Central memory CD8-positive, alpha-beta T cell (primary cell): ENCODE measurements around the gene CSTB.

Experiments used
- ATAC-seq: fragments of 150-1000 bp; cut with Tn5 transposase; replicated peaks from 2 replicates; pipeline ENCODE4 v1.10.0; 2022; ENCODE audit warnings: mild to moderate bottlenecking, moderate FRiP score, moderate number of reproducible peaks; ENCODE audit not compliant: poor library complexity, severe bottlenecking; ENCODE audit errors: extremely low read depth
- DNase-seq, 2 donors: peaks; one replicate each; pipeline ENCODE4 v3.0.0; 2021; ENCODE audit warnings: low spot score in 2 of 2
- H3K27ac Mint-ChIP-seq: one replicate; pipeline ENCODE4 v1.8.0; 2022; ENCODE audit warnings: low read depth, mild to moderate bottlenecking, moderate library complexity, mixed read lengths
- H3K27me3 Mint-ChIP-seq: one replicate; pipeline ENCODE4 v1.8.0; 2022; ENCODE audit warnings: mixed read lengths
- H3K36me3 Mint-ChIP-seq: one replicate; pipeline ENCODE4 v1.8.0; 2022; ENCODE audit warnings: mild to moderate bottlenecking, moderate library complexity, mixed read lengths; ENCODE audit not compliant: insufficient read depth
- H3K4me1 Mint-ChIP-seq: one replicate; pipeline ENCODE4 v1.8.0; 2022; ENCODE audit warnings: mixed read lengths
- H3K4me3 Mint-ChIP-seq: one replicate; pipeline ENCODE4 v1.8.0; 2022; ENCODE audit warnings: mild to moderate bottlenecking, moderate library complexity, mixed read lengths
- H3K9me3 Mint-ChIP-seq: one replicate; pipeline ENCODE4 v1.8.0; 2022; ENCODE audit warnings: mixed read lengths

The CSTB gene

DNA sequence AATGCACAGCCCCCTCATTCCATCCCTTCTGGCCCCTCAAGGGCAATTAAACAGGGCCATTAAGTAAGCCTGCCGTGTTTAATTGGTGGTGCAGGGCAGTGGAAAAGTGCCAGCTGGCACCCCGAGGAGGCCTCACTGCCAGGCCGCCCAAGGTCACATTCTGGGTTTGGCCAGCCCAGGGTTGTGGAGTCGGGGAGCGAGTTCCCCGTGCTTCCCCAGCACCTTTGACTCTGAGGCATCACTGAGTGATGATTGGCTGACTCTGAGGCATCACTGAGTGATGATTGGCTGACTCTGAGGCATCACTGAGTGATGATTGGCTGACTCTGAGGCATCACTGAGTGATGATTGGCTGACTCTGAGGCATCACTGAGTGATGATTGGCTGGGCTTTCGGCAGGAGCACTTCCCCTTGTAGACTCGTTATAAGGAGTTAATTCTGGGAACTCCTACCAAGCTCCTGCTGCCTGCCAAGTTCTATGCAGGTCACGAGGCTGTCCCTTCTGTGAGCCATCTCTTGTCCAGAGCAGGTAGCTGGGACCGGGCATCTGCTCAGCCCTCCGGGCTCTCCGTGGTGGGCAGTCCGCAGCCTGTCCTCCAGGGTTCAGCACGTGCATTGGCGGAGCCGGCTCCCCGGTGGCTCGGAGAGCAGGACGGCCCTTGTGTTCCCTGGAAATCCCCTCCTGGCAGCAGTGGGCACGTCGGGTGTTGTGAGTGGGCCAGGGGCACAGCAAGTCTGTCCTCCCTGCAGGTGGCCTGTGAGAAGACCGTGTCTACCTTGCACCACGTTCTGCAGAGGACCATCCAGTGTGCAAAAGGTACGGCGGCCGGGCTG lies 20.9 kb downstream of the CSTB start:
- Mint-ChIP-seq H3K4me3 (no peak overlapping the region), H3K9me3 (no peaks in the 10 kb centered on the region), H3K36me3 (peaks cover 13% of the 10 kb centered on the region), H3K27me3 (no peaks in the 10 kb centered on the region), H3K27ac (no peak overlapping the region), H3K4me1 (no peaks in the 10 kb centered on the region)
- ATAC-seq (no peak), DNase-seq (no peak)

DNA sequence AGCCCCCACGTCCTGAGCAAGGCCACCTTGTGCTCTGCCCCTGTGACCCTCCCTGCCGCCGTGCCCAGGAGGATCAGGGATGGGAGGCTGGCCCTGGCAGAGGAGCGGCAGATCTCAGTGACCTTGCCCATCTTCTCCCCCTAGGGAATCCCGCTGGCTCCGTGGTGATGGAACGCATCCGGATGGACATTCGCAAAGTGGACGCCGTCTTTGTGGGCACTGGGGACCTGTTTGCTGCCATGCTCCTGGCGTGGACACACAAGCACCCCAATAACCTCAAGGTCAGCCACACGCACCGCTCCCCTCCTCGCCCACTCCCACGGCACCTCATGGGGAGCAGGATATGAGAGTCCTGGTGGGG lies 22.7 kb downstream of the CSTB start:
- Mint-ChIP-seq H3K9me3 (no peaks in the 10 kb centered on the region), H3K4me1 (no peaks in the 10 kb centered on the region), H3K36me3 (peaks cover 13% of the 10 kb centered on the region), H3K27ac (peak overlapping the region; percentile 46), H3K4me3 (no peak overlapping the region), H3K27me3 (no peaks in the 10 kb centered on the region)
- ATAC-seq (no peak), DNase-seq (no peak)

DNA sequence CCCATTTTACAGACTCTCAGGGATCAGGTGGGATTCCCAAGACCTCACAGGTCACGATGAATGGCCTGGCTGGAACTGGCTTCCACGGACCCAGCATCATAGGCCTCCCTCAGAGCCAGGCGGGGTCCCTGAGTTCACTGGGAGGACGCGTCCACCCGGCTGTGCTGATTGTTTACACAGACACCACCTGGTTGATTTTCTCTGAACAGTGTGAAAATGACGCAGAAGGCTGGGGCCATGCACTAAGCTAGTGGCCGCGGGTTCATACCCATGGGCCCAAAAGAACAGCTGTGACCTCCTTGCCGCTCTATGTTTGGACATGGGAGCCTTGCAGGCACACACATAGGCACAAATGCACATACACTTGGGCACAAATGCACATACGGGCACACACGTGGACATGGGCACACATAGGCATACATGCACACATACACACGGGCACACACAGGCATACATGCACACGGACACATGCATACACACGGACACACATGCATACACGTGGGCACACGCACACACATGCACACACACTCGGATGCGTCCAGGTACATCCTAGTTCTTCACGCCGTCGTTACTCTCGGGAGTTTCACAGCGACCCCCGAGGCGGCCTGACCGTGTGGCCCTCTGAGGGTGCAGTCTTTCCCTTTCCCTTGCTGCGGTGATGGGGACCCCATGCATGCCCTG lies 23.2 kb downstream of the CSTB start:
- Mint-ChIP-seq H3K4me3 (no peak overlapping the region), H3K4me1 (no peaks in the 10 kb centered on the region), H3K9me3 (no peaks in the 10 kb centered on the region), H3K27me3 (no peaks in the 10 kb centered on the region), H3K36me3 (peaks cover 12% of the 10 kb centered on the region), H3K27ac (no peak overlapping the region)
- DNase-seq (no peak), ATAC-seq (no peak)

DNA sequence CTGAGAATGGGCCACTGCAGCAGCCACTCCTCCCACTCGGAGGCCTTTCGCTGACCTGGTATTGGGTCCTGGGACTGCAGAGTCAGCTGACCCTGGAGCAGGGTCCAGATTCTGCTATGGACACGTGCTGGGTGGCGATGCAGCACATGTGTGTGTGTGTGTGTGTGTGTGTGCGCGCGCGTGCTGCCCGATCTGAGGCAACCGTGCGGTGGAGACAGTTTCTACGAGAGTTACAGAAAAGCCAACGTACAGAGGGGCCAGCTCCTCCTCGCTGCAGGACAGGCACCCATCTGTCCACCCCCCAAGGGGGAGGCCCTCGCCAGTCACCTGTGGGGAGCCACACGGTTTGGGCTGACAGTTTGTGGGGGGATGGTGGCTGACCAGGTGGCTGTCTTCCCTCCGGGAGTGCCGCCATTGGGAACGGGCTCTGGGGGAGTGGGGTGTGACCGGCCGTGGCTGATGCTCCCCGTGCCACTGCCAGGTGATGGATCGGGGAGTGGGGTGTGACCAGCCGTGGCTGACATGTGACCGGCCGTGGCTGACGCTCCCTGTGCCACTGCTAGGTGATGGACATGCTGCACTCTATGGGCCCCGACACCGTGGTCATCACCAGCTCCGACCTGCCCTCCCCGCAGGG lies 24.0 kb downstream of the CSTB start:
- Mint-ChIP-seq H3K27ac (no peak overlapping the region), H3K9me3 (no peaks in the 10 kb centered on the region), H3K4me3 (no peak overlapping the region), H3K4me1 (no peaks in the 10 kb centered on the region), H3K27me3 (no peaks in the 10 kb centered on the region), H3K36me3 (peaks cover 17% of the 10 kb centered on the region)
- ATAC-seq (no peak), DNase-seq (no peak)

DNA sequence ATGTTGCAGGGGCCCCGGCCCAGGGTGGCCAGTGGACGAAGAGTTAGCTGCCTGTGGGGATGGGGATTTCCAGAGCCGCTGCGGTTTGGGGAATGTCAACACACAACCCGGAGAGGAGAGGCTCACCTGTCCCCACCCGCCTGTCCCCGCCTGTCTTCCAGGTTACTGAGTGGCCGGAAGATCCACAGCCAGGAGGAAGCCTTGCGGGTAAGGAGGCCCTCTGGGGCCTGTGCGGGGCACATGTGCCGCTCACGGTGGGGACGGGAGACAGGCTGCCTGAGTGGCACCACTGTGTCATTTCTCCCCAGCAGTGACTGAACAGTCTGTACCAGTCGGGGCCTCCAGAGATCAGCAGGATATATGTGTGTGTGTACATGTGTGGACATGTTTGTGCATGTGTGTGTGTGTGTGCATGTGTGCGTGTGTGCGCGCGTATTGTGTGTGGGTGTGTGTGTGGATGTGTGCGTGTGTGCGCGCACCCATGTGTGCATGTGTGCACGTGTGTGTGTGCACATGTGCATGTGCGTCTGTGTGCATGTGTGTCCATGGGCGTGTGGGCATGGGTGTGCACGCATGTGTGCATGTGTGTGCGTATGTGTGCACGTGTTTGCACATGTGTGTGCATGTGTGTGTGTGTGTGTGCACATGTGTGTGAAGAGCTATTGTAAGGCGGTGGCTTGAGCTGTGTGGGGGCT lies 25.6 kb downstream of the CSTB start:
- Mint-ChIP-seq H3K27ac (no peak overlapping the region), H3K9me3 (no peaks in the 10 kb centered on the region), H3K36me3 (peaks cover 12% of the 10 kb centered on the region), H3K4me1 (no peaks in the 10 kb centered on the region), H3K27me3 (no peaks in the 10 kb centered on the region), H3K4me3 (no peak overlapping the region)
- DNase-seq (no peak), ATAC-seq (no peak)

DNA sequence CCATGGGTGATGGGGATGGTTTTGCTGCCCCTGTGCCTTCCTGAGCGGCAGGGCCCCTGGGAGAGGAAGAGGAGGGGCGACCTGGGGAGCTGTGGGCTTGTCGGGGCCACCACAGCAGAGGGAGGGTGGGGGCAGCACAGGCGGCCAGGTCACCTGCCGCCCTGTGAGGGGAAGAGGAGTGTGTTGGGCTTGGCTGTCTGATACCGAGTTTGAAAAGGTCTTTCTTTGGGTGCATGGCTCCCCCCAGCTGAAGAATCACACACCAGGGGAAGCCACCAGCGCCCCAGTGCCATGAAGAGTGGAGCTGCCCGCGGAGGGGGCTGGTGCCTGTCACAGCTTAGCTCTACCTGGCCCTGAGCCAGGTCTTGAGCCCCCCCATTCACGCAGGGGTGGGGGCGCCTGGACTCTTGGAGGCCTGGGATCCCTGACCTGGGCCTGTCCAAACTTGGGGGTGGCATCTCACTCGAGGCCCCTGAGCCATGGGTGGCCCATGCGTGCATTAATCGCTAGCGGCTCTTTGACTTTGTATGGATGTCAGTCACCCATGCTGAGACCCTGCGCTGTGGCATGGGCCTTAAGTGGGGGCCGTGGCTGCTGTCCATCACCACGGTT lies 26.4 kb downstream of the CSTB start:
- Mint-ChIP-seq H3K4me1 (no peaks in the 10 kb centered on the region), H3K36me3 (peaks cover 13% of the 10 kb centered on the region), H3K9me3 (no peaks in the 10 kb centered on the region), H3K4me3 (no peak overlapping the region), H3K27ac (no peak overlapping the region), H3K27me3 (no peaks in the 10 kb centered on the region)
- DNase-seq (no peak), ATAC-seq (no peak)

GRCh38 chr21:43748622-43749021 lies 27.5 kb downstream of the CSTB start:
- no peak overlapping the region for H3K27ac Mint-ChIP-seq
- no peaks in the 10 kb centered on the region for H3K9me3 Mint-ChIP-seq
- H3K27me3 Mint-ChIP-seq: no peaks in the 10 kb centered on the region
- DNase-seq (no peak), ATAC-seq (no peak)
- peaks cover 15% of the 10 kb centered on the region for H3K36me3 Mint-ChIP-seq
- no peak overlapping the region for H3K4me3 Mint-ChIP-seq
- no peaks in the 10 kb centered on the region for H3K4me1 Mint-ChIP-seq

GRCh38 chr21:43745772-43746517 lies 30.2 kb downstream of the CSTB start:
- peaks cover under 1% of the 10 kb centered on the region for H3K4me1 Mint-ChIP-seq
- peaks cover 19% of the 10 kb centered on the region for H3K36me3 Mint-ChIP-seq
- H3K9me3 Mint-ChIP-seq: no peaks in the 10 kb centered on the region
- no peak for ATAC-seq
- H3K4me3 Mint-ChIP-seq: no peak overlapping the region
- H3K27me3 Mint-ChIP-seq: no peaks in the 10 kb centered on the region
- no peak overlapping the region for H3K27ac Mint-ChIP-seq
- no peak for DNase-seq

GRCh38 chr21:43744725-43745124 lies 31.4 kb downstream of the CSTB start:
- Mint-ChIP-seq H3K4me1 (peaks cover 6% of the 10 kb centered on the region), H3K9me3 (no peaks in the 10 kb centered on the region), H3K27me3 (no peaks in the 10 kb centered on the region), H3K4me3 (no peak overlapping the region), H3K27ac (no peak overlapping the region), H3K36me3 (peaks cover 23% of the 10 kb centered on the region)
- ATAC-seq (no peak), DNase-seq (no peak)

DNA sequence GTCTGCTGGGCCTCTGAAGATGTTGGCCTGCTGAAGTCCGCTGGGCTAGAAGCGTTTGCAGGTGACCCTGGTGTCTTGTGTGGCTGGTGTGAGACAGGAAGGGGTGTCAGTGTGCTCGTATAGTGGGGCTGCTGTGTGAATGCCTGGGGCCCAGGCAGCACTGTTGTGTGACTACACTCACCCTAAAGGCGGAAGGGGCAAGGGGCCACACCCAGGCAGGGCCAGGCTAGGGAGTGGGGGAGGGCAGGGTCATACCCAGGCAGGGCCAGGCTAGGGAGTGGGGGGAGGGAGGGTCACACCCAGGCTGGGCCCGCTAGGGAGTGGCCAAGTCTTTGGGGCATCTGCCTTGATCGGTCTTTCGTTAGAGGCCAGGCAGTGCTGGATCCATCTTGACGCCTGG lies 32.2 kb downstream of the CSTB start:
- no peaks in the 10 kb centered on the region for H3K9me3 Mint-ChIP-seq
- H3K4me1 Mint-ChIP-seq: peaks cover 12% of the 10 kb centered on the region
- no peaks in the 10 kb centered on the region for H3K27me3 Mint-ChIP-seq
- ATAC-seq (no peak), DNase-seq (no peak)
- H3K27ac Mint-ChIP-seq: peak overlapping the region; percentile 38
- H3K4me3 Mint-ChIP-seq: no peak overlapping the region
- peaks cover 25% of the 10 kb centered on the region for H3K36me3 Mint-ChIP-seq

DNA sequence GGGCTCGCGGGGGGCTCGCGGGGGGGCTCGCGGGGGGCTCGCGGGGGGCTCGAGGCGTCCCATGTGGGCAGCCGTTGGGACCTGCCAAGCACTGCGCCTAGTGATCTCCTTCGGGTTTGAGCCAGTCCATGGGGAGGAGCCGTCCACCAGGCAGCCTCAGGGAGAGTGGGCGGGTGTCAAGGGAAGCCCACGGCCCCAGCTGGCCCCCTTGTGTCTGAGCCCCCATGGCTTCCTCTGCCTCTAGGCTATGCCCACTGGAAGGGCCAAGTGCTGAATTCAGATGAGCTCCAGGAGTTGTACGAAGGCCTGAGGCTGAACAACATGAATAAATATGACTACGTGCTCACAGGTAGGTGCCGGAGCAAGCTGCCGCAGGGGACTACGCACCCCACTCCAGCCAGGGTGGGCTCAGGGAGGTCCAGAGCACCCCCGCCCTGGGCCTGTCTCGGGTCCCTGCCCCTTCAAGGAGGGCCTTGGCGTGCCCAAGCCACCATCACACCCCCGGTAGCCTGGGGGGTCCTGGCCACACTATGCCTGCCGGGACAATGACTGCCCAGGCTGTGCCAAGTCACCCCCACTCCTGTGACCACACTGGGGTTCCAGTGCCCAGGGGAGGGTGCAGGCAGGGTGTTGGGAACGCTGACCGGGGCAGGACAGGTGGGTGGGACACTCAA lies 34.5 kb downstream of the CSTB start:
- Mint-ChIP-seq H3K27ac (no peak overlapping the region), H3K9me3 (no peaks in the 10 kb centered on the region), H3K27me3 (no peaks in the 10 kb centered on the region), H3K4me1 (peaks cover 12% of the 10 kb centered on the region), H3K4me3 (no peak overlapping the region), H3K36me3 (peaks cover 21% of the 10 kb centered on the region)
- ATAC-seq (no peak), DNase-seq (no peak)
